Fibroblast of gingiva (primary cell): ENCODE results near the gene RARA.

Experiments
- DNase-seq: peaks from one replicate; pipeline ENCODE4 v3.0.0-alpha.2; 2011; ENCODE audit warnings: low read depth

The RARA gene

GRCh38 chr17:40309031-40309948 lies at the start of gene RARA:
TSS of gene RARA (plus strand) at chr17:40309180. CDS start at chr17:40331219, 22,039 bp downstream.
- no peak for DNase-seq

- no peak for DNase-seq
These were observed 49.5 kb upstream of the RARA start for GRCh38 chr17:40259505-40259904.

GRCh38 chr17:40260528-40260927 lies 48.5 kb upstream of the RARA start:
- no peak for DNase-seq

- DNase-seq = no peak
These were observed 44.4 kb upstream of the RARA start for GRCh38 chr17:40264458-40265185.

- no peak for DNase-seq
These were observed 43.6 kb upstream of the RARA start for GRCh38 chr17:40265337-40265736.

- no peak for DNase-seq
These were observed 42.1 kb upstream of the RARA start for GRCh38 chr17:40266882-40267281.

- no peak for DNase-seq
These were observed 40.8 kb upstream of the RARA start for GRCh38 chr17:40268141-40268712.

- DNase-seq = no peak
These were observed 30.6 kb upstream of the RARA start for GRCh38 chr17:40278414-40278813.

GRCh38 chr17:40279402-40279801 lies 29.6 kb upstream of the RARA start:
- DNase-seq = no peak

- no peak for DNase-seq
These were observed 27.3 kb upstream of the RARA start for GRCh38 chr17:40281663-40282062.

- DNase-seq = peak; percentile 77
These were observed 25.3 kb upstream of the RARA start for GRCh38 chr17:40283662-40284061.

GRCh38 chr17:40284085-40284713 lies 24.8 kb upstream of the RARA start:
- peak; percentile 88 for DNase-seq

GRCh38 chr17:40286473-40286872 lies 22.5 kb upstream of the RARA start:
- no peak for DNase-seq

GRCh38 chr17:40287159-40287493 lies 21.9 kb upstream of the RARA start:
- no peak for DNase-seq

GRCh38 chr17:40287494-40288369 lies 21.2 kb upstream of the RARA start, which contains the start of gene CDC6:
TSS of gene CDC6 (plus strand) at chr17:40287879. CDS start at chr17:40289421, 1,542 bp downstream.
- DNase-seq = peak; percentile 99

- peak; percentile 97 for DNase-seq
These were observed 18.2 kb upstream of the RARA start for GRCh38 chr17:40290629-40291280.

- DNase-seq = no peak
These were observed 17.7 kb upstream of the RARA start for GRCh38 chr17:40291281-40291664.

- peak; percentile 64 for DNase-seq
These were observed 15.6 kb upstream of the RARA start for GRCh38 chr17:40293363-40293762.

- DNase-seq = no peak
These were observed 13.2 kb upstream of the RARA start for GRCh38 chr17:40295488-40296436.

GRCh38 chr17:40297511-40297910 lies 11.5 kb upstream of the RARA start:
- no peak for DNase-seq
